Measurements from ENCODE around the gene C16orf86. TPM values are rescaled to one million over a fixed set of nuclear protein-coding genes. Genes with fewer than 3 reads are reported as not detected.

Gene C16orf86
- total and polyA plus RNA-seq, 7 donors: 0.46 to 26.1 (median 8.6) TPM

Other genes starting within 250 kb of the C16orf86 start
- gene HSD11B2, start 235.7 kb upstream of the C16orf86 start, total RNA-seq: 1 to 10 TPM in 2 of 4 donors, under 1 TPM in 1, not detected in 1; 0.14 to 3.9 (median 1.4) TPM
- gene HSD11B2, start 235.7 kb upstream of the C16orf86 start, polyA plus RNA-seq: 100 to 1,000 TPM in 1 of 3 donors, 10 to 100 TPM in 2; 88.3 to 353 (median 90.4) TPM
- gene ATP6V0D1, start 185.7 kb upstream of the C16orf86 start, total RNA-seq: 100 to 1,000 TPM in 2 of 4 donors, 10 to 100 TPM in 2; 70.3 to 112 (median 93.6) TPM
- gene ATP6V0D1, start 185.7 kb upstream of the C16orf86 start, polyA plus RNA-seq: 100 to 1,000 TPM; 214 to 287 (median 231) TPM
- gene AGRP, start 183.3 kb upstream of the C16orf86 start, total RNA-seq: not detected
- not detected for gene AGRP, start 183.3 kb upstream of the C16orf86 start, polyA plus RNA-seq
- 10 to 100 TPM; 23.9 to 60.9 (median 35.2) TPM for gene RIPOR1, start 138.0 kb upstream of the C16orf86 start, total RNA-seq
- gene RIPOR1, start 138.0 kb upstream of the C16orf86 start, polyA plus RNA-seq: 10 to 100 TPM; 10.2 to 26.7 (median 11.8) TPM
- 10 to 100 TPM; 29.2 to 45.7 (median 35.8) TPM for gene CTCF, start 104.3 kb upstream of the C16orf86 start, total RNA-seq
- gene CTCF, start 104.3 kb upstream of the C16orf86 start, polyA plus RNA-seq: 10 to 100 TPM; 25.8 to 28.8 (median 27.5) TPM
- 1 to 10 TPM in 1 of 4 donors, under 1 TPM in 3; 0.36 to 1.5 (median 0.75) TPM for gene CARMIL2, start 21.7 kb upstream of the C16orf86 start, total RNA-seq
- 10 to 100 TPM in 1 of 3 donors, under 1 TPM in 1, not detected in 1; 0.23 to 20.7 TPM for gene CARMIL2, start 21.7 kb upstream of the C16orf86 start, polyA plus RNA-seq
- gene ACD, start 6.6 kb upstream of the C16orf86 start, total RNA-seq: 10 to 100 TPM; 13.9 to 20.6 (median 18.7) TPM
- 10 to 100 TPM in 1 of 3 donors, 1 to 10 TPM in 2; 7.4 to 19.3 (median 9.6) TPM for gene ACD, start 6.6 kb upstream of the C16orf86 start, polyA plus RNA-seq
- gene PARD6A, start 5.9 kb upstream of the C16orf86 start, total RNA-seq: 10 to 100 TPM; 12.8 to 16.6 (median 14.0) TPM
- 1 to 10 TPM; 4.2 to 8.3 (median 4.4) TPM for gene PARD6A, start 5.9 kb upstream of the C16orf86 start, polyA plus RNA-seq
- gene ENKD1, start 64 bp upstream of the C16orf86 start, total RNA-seq: 10 to 100 TPM; 21.0 to 27.0 (median 23.2) TPM
- 10 to 100 TPM in 1 of 3 donors, 1 to 10 TPM in 2; 6.9 to 16.2 (median 9.0) TPM for gene ENKD1, start 64 bp upstream of the C16orf86 start, polyA plus RNA-seq
- gene GFOD2, start 52.5 kb downstream of the C16orf86 start, total RNA-seq: 10 to 100 TPM in 2 of 4 donors, 1 to 10 TPM in 2; 8.1 to 19.1 (median 11.1) TPM
- 10 to 100 TPM; 13.8 to 19.5 (median 15.5) TPM for gene GFOD2, start 52.5 kb downstream of the C16orf86 start, polyA plus RNA-seq
- gene RANBP10, start 139.7 kb downstream of the C16orf86 start, total RNA-seq: 1 to 10 TPM; 7.1 to 10.0 (median 7.6) TPM
- gene RANBP10, start 139.7 kb downstream of the C16orf86 start, polyA plus RNA-seq: 10 to 100 TPM in 1 of 3 donors, 1 to 10 TPM in 2; 4.2 to 15.5 (median 4.6) TPM
- 1 to 10 TPM; 1.1 to 2.9 (median 1.8) TPM for gene TSNAXIP1, start 140.1 kb downstream of the C16orf86 start, total RNA-seq
- under 1 TPM in 2 of 3 donors, not detected in 1; 0.60 to 0.92 TPM for gene TSNAXIP1, start 140.1 kb downstream of the C16orf86 start, polyA plus RNA-seq
- gene THAP11, start 175.5 kb downstream of the C16orf86 start, total RNA-seq: 10 to 100 TPM; 63.9 to 85.6 (median 75.2) TPM
- 10 to 100 TPM; 16.2 to 23.4 (median 20.8) TPM for gene THAP11, start 175.5 kb downstream of the C16orf86 start, polyA plus RNA-seq
- 100 to 1,000 TPM in 1 of 4 donors, 10 to 100 TPM in 3; 50.8 to 106 (median 85.4) TPM for gene NUTF2, start 180.1 kb downstream of the C16orf86 start, total RNA-seq
- 100 to 1,000 TPM in 1 of 3 donors, 10 to 100 TPM in 2; 93.8 to 115 (median 99.7) TPM for gene NUTF2, start 180.1 kb downstream of the C16orf86 start, polyA plus RNA-seq
- 10 to 100 TPM; 27.5 to 53.7 (median 41.8) TPM for gene CENPT, start 180.9 kb downstream of the C16orf86 start, total RNA-seq
- gene CENPT, start 180.9 kb downstream of the C16orf86 start, polyA plus RNA-seq: 10 to 100 TPM in 2 of 3 donors, 1 to 10 TPM in 1; 9.6 to 38.3 (median 19.0) TPM
- gene EDC4, start 206.2 kb downstream of the C16orf86 start, total RNA-seq: 10 to 100 TPM; 24.5 to 42.4 (median 32.2) TPM
- 10 to 100 TPM; 28.8 to 48.9 (median 42.3) TPM for gene EDC4, start 206.2 kb downstream of the C16orf86 start, polyA plus RNA-seq
- not detected for gene NRN1L, start 218.1 kb downstream of the C16orf86 start, total RNA-seq
- gene NRN1L, start 218.1 kb downstream of the C16orf86 start, polyA plus RNA-seq: 1 to 10 TPM in 1 of 3 donors, not detected in 2; 1.1 TPM
- 10 to 100 TPM; 13.9 to 20.8 (median 17.2) TPM for gene PSKH1, start 226.4 kb downstream of the C16orf86 start, total RNA-seq
- gene PSKH1, start 226.4 kb downstream of the C16orf86 start, polyA plus RNA-seq: 10 to 100 TPM; 22.2 to 29.2 (median 26.8) TPM